ENCODE data around the gene IFRD1.
A peak's percentile ranks its signal among the peaks of the same experiment; 100 is the strongest.
"Not testable (repeated sequence)": the region's sequence is repeated elsewhere in the genome, so short reads cannot be mapped to it uniquely, and the experiment has no call there.

The IFRD1 gene

DNA sequence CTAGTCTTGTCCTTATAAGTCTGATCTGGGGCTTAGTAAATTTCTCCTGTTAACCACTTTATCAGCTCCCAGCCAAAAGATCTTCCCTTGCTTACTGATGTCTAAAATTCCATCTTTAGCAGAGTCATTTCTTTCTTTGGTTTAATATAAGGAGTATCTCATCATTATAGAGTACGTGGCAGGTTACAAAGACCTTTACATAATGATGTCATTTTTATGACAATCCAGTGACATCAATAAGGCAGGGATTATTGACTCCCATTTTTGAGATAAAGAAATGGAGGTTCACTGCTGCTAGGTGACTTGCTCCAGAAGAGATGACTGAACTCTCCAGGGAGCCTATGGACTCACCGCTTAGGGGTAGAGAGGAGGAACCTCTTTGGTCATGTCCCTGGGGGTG is 8.1 kb upstream of the IFRD1 start:
- no peak for DNase-seq (ENCODE audit: low read depth in 2 of 2)

DNA sequence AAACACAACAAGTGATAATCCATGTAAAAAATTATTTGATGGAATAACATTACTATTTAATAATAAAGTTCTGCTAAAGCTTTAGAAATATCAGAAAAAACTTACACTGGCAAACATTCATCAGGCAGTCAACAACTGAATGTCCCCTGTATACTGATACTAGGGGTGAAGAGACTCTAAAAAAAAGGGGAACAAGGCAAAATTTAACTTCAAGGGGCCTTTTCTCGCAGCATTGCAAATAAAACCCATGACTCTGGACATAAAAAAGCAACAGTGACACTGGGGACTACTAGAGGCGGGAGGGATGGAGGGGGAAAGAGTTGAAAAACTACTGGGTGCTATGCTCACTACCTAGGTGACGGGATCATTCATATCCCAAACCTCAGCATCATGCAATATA is 5.8 kb upstream of the IFRD1 start:
- no peak for DNase-seq (ENCODE audit: low read depth in 2 of 2)

DNA sequence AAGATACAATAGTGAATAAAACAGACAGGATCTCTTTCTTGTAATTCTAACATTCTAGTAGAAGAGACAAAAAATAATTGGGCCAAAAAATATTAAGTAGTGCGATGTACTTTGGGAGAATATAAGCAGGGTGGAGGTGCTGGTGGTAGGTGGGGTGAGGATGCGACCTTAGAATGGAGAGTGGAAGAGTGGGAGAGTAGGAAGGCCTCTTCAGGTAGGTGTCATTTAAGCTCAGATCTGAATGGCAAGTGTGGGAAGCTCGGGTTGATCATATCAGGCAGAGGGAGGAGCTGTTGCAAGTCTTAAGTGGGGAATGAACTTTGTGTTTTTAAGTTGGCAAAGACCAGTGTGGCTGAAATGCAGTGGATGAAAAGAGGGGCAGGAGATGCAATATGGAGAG is 3.8 kb upstream of the IFRD1 start:
- no peak for DNase-seq (ENCODE audit: low read depth in 2 of 2)

DNA sequence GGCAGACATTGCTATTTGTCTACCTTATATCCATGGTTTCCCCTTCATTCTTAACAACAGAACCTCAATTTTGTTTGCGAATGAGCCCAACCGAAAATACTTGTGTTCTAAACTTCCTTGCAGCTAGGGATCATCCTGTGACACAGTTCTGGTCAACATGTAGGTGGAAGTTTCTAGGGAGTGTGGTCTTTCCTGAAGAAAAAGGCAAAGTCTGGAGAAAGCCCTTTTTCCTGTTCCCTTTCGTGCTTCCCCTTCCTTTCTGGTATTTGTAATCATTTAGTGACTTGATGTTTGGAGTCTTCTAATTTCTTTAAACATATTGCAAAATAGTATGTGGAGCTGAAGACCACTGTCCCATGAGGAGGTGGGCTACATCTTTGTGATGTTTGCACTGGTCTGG is 2.9 kb upstream of the IFRD1 start:
- no peak for DNase-seq (ENCODE audit: low read depth in 2 of 2)

DNA sequence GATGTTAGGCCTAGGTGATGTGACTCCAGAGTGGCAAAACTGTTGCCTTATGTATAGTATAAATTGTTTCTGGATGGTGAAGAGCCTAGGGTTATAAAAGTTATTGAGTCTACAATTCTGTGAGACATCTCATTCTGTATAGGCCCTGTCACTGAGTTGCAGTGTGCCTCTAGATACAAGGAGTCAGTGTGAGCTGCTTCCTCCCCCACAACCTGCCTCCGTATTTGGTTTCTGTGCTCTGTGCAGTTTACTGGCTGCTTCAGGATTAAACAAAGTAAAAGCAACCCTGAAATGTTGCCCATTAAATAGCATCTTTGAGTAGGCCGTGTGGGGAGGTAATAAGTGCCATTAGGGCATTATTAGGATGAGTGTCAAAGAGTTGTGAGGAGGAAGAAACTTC is 1.9 kb upstream of the IFRD1 start:
- no peak for DNase-seq (ENCODE audit: low read depth in 2 of 2)

- DNase-seq (ENCODE audit: low read depth in 2 of 2), result no peak
Measured at GRCh38 chr7:112448891-112449290, 1.4 kb upstream of the IFRD1 start.

GRCh38 chr7:112449353-112449752 is 907 bp upstream of the IFRD1 start:
- peak in 1 of 2 donors; percentile 46 for DNase-seq (ENCODE audit: low read depth in 2 of 2)

DNA sequence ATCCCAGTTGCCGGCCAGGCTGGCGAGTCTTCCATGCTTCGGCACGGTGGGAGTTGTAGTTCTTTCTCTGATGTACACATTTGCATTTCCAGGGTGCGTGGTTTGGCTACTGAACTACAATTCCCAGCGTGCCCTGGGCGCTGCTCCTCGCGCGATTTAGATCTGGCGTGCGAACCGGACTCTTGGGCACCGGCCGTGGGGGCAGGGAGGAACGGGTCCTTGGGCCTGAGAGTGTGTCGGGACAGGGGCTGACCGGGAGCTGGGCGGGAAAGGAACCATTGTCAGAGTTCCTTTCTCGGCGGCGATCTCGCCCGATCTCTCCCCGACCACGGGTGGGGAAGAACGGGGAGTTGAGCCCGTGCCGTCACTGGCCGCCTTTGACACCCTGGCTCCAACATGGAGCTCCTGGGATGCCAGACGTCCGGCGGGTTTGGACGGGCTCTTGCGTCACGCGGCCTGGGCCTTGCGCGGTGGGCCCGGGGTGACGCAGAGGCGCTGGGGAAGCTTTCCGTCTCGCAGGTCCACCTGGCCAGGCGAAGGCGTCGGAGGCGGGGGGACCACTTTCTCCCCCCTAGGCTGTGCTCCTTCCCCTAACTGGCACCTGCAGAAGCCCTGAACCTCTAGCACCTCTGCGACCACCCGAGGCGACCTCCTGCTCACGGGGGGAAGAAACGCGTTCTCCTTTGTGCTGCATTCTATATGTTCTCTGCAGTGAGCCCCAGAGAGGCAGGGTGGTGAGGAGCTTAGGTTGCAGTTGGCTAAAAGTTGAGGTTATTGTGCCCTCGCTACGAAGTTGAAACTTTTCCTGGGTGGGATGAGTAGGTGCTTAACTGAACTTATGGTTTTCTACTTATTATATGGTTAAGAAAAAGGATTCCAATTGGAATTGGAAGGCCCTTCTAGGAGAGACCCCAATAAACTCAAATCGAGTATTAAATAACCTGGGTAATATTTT is 824 bp downstream of the IFRD1 start:
- DNase-seq (ENCODE audit: low read depth in 2 of 2), result peak; percentile 70 to 72

GRCh38 chr7:112452102-112452888 is 2.0 kb downstream of the IFRD1 start:
- DNase-seq (ENCODE audit: low read depth in 2 of 2), result no peak

- DNase-seq (ENCODE audit: low read depth in 2 of 2), result no peak
Measured at GRCh38 chr7:112453505-112454171, 3.4 kb downstream of the IFRD1 start.

GRCh38 chr7:112454191-112454590 is 3.9 kb downstream of the IFRD1 start:
- DNase-seq (ENCODE audit: low read depth in 2 of 2), result not testable (repeated sequence)

GRCh38 chr7:112459645-112460044 is 9.4 kb downstream of the IFRD1 start:
- no peak for DNase-seq (ENCODE audit: low read depth in 2 of 2)

DNA sequence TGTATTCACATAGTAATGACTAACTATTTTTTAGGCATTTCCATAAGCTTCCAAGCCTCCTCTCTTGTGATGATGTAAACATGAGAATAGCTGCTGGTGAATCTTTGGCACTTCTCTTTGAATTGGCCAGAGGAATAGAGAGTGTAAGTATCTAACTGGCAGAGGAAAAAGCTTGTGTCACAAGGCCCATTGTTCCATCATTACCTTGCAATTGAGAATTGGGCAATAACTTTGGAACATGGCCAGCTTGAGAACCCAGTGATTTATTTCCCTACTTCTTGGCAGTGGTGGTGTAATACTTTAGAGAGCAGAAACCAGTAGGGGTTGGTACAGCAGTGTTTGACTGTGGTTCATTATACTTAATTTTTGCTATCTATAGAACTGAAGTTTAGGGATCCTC is 12.0 kb downstream of the IFRD1 start:
- no peak for DNase-seq (ENCODE audit: low read depth in 2 of 2)

DNA sequence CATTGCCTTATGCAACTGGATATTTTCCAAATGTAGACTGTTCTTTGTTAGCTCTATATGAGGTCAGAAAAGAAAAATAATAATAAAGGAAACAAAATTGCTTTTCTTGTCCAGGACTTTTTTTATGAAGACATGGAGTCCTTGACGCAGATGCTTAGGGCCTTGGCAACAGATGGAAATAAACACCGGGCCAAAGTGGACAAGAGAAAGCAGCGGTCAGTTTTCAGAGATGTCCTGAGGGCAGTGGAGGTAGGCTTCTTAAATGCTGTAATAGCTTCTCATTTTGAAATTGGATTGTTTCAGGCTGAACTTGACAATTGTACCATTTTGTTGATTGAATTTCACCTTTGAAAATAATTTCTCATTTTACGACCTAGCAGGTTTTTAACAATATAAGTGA is 17.6 kb downstream of the IFRD1 start:
- no peak for DNase-seq (ENCODE audit: low read depth in 2 of 2)

DNA sequence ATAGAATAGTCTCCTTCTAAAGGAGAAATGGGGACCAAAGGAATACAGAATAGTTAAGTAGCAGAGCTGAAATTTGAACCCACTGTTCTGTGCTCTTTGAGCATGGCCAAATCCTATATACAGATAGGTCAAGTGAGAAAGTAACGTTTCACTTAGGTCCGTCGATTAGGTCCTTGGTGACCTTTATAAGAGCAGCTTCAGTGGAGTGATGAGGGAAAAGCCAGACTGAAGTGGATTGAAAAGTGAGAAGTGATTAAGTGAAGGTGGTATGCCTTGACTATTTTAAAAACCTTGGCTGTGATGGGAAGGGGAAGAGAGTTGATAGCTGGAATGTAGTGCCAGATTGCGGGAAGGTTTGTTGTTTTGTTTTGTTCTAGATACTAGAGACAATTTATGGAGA is 19.9 kb downstream of the IFRD1 start:
- no peak for DNase-seq (ENCODE audit: low read depth in 2 of 2)

- DNase-seq (ENCODE audit: low read depth in 2 of 2), result no peak
Measured at GRCh38 chr7:112476390-112477052, 26.3 kb downstream of the IFRD1 start.

GRCh38 chr7:112481121-112481736 is 31.0 kb downstream of the IFRD1 start:
- DNase-seq (ENCODE audit: low read depth in 2 of 2), result no peak

- DNase-seq (ENCODE audit: low read depth in 2 of 2), result no peak
Measured at GRCh38 chr7:112481833-112482670, 31.8 kb downstream of the IFRD1 start.

- DNase-seq (ENCODE audit: low read depth in 2 of 2), result no peak
Measured at GRCh38 chr7:112484671-112485167, 34.5 kb downstream of the IFRD1 start.

GRCh38 chr7:112485766-112486165 is 35.5 kb downstream of the IFRD1 start:
- DNase-seq (ENCODE audit: low read depth in 2 of 2), result no peak

All from stimulated activated CD8-positive, alpha-beta memory T cell treated with anti-CD3 and anti-CD28 coated beads, Interleukin-15, amount 100 ng/mL, for 4 hours (primary cell).